ENCODE measurements around the gene SIM2. TPM values are rescaled to one million over a fixed set of nuclear protein-coding genes. Genes with fewer than 3 reads are reported as not detected.
A peak's percentile ranks its signal among the peaks of the same experiment; 100 is the strongest.

The SIM2 gene
- total and polyA plus RNA-seq, 2 experiments from 2014 or later, result 0.31 TPM; not detected in 1

- Histone ChIP-seq H3K27ac (no peak overlapping the region), H3K4me1 (ENCODE audit: low read depth) (no peaks in the 10 kb centered on the region), H3K27me3 (no peaks in the 10 kb centered on the region), H3K4me3 (no peak overlapping the region), H3K9me3 (ENCODE audit: low read depth) (no peaks in the 10 kb centered on the region), H3K36me3 (no peaks in the 10 kb centered on the region)
- no peak for TF ChIP-seq CTCF (IDR thresholded peaks at IDR 0.05; ENCODE audit: low read depth, low read length)
- peak in 1 of 2 donors; percentile 20 for DNase-seq (ENCODE audit: low read depth in 1 of 2, low spot score in 1 of 2)
Observed at GRCh38 chr21:36788120-36788638, 89.3 kb downstream of the SIM2 start.

DNA sequence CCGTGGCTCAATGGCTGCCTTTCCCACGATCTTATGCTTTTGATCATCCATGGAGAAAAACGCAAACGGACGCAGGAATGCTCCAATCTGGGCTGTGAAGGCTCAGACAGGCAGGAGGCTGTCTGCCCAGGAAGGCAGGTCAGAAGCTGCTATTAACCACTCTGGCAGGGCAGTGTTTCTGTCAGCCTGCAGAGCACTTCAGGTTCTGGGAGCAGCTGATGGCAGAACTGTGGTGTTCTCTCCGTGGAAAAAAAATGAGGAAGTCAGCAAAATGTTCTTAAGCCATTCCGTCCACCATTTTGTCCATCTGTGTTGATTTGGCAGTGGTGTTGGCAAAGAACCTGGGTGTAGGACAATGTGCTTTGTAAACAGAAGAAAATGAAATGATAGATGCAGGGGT, 91.7 kb downstream of the SIM2 start:
- no peak overlapping the region for H3K27ac ChIP-seq
- TF ChIP-seq CTCF (IDR thresholded peaks at IDR 0.05; ENCODE audit: low read depth, low read length), result no peak
- H3K27me3 ChIP-seq, result no peaks in the 10 kb centered on the region
- no peaks in the 10 kb centered on the region for H3K36me3 ChIP-seq
- no peak overlapping the region for H3K4me3 ChIP-seq
- no peaks in the 10 kb centered on the region for H3K4me1 ChIP-seq (ENCODE audit: low read depth)
- H3K9me3 ChIP-seq (ENCODE audit: low read depth), result no peaks in the 10 kb centered on the region
- DNase-seq (ENCODE audit: low read depth in 1 of 2, low spot score in 1 of 2), result peak in 1 of 2 donors; percentile 7

DNA sequence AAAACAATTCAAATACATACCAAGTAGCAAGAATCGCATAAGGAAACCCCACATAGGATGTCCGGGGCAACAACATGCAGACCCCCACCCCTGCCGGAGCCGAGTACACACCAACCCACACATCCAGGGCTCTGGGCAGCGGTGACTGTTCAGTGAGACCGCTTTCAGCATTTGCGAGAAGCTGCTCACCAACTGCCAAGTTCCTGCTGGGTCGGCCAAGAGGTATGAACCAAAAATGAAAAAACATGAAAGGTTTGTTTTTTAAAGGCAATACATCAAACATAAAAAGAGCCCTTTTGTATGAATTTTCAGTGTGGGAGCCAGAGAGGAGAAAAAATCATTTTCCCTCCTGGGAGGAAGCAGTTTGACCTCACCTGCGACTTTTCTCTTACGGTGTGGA, 92.3 kb downstream of the SIM2 start:
- Histone ChIP-seq H3K36me3 (no peaks in the 10 kb centered on the region), H3K27me3 (no peaks in the 10 kb centered on the region), H3K4me3 (no peak overlapping the region)

GRCh38 chr21:36791695-36792470, 93.0 kb downstream of the SIM2 start:
- Histone ChIP-seq H3K4me3 (no peak overlapping the region), H3K9me3 (ENCODE audit: low read depth) (no peaks in the 10 kb centered on the region), H3K27me3 (no peaks in the 10 kb centered on the region), H3K36me3 (no peaks in the 10 kb centered on the region), H3K4me1 (ENCODE audit: low read depth) (no peaks in the 10 kb centered on the region), H3K27ac (no peak overlapping the region)
- TF ChIP-seq CTCF (IDR thresholded peaks at IDR 0.05; ENCODE audit: low read depth, low read length), result no peak
- DNase-seq (ENCODE audit: low read depth in 1 of 2, low spot score in 1 of 2), result peak in 1 of 2 donors; percentile 25

More for the DNA sequence above, 92.3 kb downstream of the SIM2 start:
- no peak overlapping the region for H3K27ac ChIP-seq
- no peak for DNase-seq (ENCODE audit: low read depth in 1 of 2, low spot score in 1 of 2)
- TF ChIP-seq CTCF (IDR thresholded peaks at IDR 0.05; ENCODE audit: low read depth, low read length), result no peak
- H3K4me1 ChIP-seq (ENCODE audit: low read depth), result no peaks in the 10 kb centered on the region
- H3K9me3 ChIP-seq (ENCODE audit: low read depth), result no peaks in the 10 kb centered on the region

GRCh38 chr21:36792505-36792967, 93.6 kb downstream of the SIM2 start:
- no peaks in the 10 kb centered on the region for H3K4me1 ChIP-seq (ENCODE audit: low read depth)
- DNase-seq (ENCODE audit: low read depth in 1 of 2, low spot score in 1 of 2), result no peak
- no peaks in the 10 kb centered on the region for H3K27me3 ChIP-seq
- H3K36me3 ChIP-seq, result no peaks in the 10 kb centered on the region
- H3K27ac ChIP-seq, result no peak overlapping the region
- no peaks in the 10 kb centered on the region for H3K9me3 ChIP-seq (ENCODE audit: low read depth)
- TF ChIP-seq CTCF (IDR thresholded peaks at IDR 0.05; ENCODE audit: low read depth, low read length), result no peak
- H3K4me3 ChIP-seq, result no peak overlapping the region

All from cardiac muscle cell (in vitro differentiated cells and primary cell).